ENCODE data around the gene STXBP6.
A peak's percentile ranks its signal among the peaks of the same experiment; 100 is the strongest.

Gene STXBP6

GRCh38 chr14:24992624-24993360 lies 57.2 kb downstream of the STXBP6 start:
- no peak for TF ChIP-seq CTCF (IDR thresholded peaks at IDR 0.05; ENCODE audit: unreplicated experiment in 3 of 3)
- H3K27me3 Mint-ChIP-seq (ENCODE audit: low read depth), result no peaks in the 10 kb centered on the region
- H3K36me3 Mint-ChIP-seq (ENCODE audit: low read depth), result no peaks in the 10 kb centered on the region
- H3K9me3 Mint-ChIP-seq, result no peaks in the 10 kb centered on the region
- H3K27ac Mint-ChIP-seq, result no peak overlapping the region
- no peaks in the 10 kb centered on the region for H3K4me1 Mint-ChIP-seq
- no peak overlapping the region for H3K4me3 Mint-ChIP-seq

GRCh38 chr14:24991821-24992220 lies 58.1 kb downstream of the STXBP6 start:
- no peak for TF ChIP-seq CTCF (IDR thresholded peaks at IDR 0.05; ENCODE audit: unreplicated experiment in 3 of 3)

GRCh38 chr14:24991288-24991687 lies 58.7 kb downstream of the STXBP6 start:
- H3K27ac Mint-ChIP-seq, result no peak overlapping the region
- no peaks in the 10 kb centered on the region for H3K4me1 Mint-ChIP-seq
- no peak overlapping the region for H3K4me3 Mint-ChIP-seq
- H3K36me3 Mint-ChIP-seq (ENCODE audit: low read depth), result no peaks in the 10 kb centered on the region
- no peak for TF ChIP-seq CTCF (IDR thresholded peaks at IDR 0.05; ENCODE audit: unreplicated experiment in 3 of 3)
- H3K27me3 Mint-ChIP-seq (ENCODE audit: low read depth), result no peaks in the 10 kb centered on the region
- H3K9me3 Mint-ChIP-seq, result no peaks in the 10 kb centered on the region

More at GRCh38 chr14:24991821-24992220, 58.1 kb downstream of the STXBP6 start:
- no peaks in the 10 kb centered on the region for H3K9me3 Mint-ChIP-seq
- no peak overlapping the region for H3K27ac Mint-ChIP-seq
- H3K36me3 Mint-ChIP-seq (ENCODE audit: low read depth), result no peaks in the 10 kb centered on the region
- H3K4me1 Mint-ChIP-seq, result no peaks in the 10 kb centered on the region
- no peaks in the 10 kb centered on the region for H3K27me3 Mint-ChIP-seq (ENCODE audit: low read depth)
- no peak overlapping the region for H3K4me3 Mint-ChIP-seq

GRCh38 chr14:24990773-24991172 lies 59.2 kb downstream of the STXBP6 start:
- Mint-ChIP-seq H3K4me3 (no peak overlapping the region), H3K27ac (no peak overlapping the region)

GRCh38 chr14:24990050-24990449 lies 59.9 kb downstream of the STXBP6 start:
- peaks cover 11% of the 10 kb centered on the region for H3K4me1 Mint-ChIP-seq
- TF ChIP-seq CTCF (IDR thresholded peaks at IDR 0.05; ENCODE audit: unreplicated experiment in 3 of 3), result no peak
- H3K9me3 Mint-ChIP-seq, result no peaks in the 10 kb centered on the region
- H3K36me3 Mint-ChIP-seq (ENCODE audit: low read depth), result no peaks in the 10 kb centered on the region
- H3K4me3 Mint-ChIP-seq, result no peak overlapping the region
- H3K27me3 Mint-ChIP-seq (ENCODE audit: low read depth), result no peaks in the 10 kb centered on the region
- peak overlapping the region in 1 of 3 experiments; percentile 20 for H3K27ac Mint-ChIP-seq

More at GRCh38 chr14:24990773-24991172, 59.2 kb downstream of the STXBP6 start:
- H3K27me3 Mint-ChIP-seq (ENCODE audit: low read depth), result no peaks in the 10 kb centered on the region
- H3K36me3 Mint-ChIP-seq (ENCODE audit: low read depth), result no peaks in the 10 kb centered on the region
- no peak for TF ChIP-seq CTCF (IDR thresholded peaks at IDR 0.05; ENCODE audit: unreplicated experiment in 3 of 3)
- H3K9me3 Mint-ChIP-seq, result no peaks in the 10 kb centered on the region
- H3K4me1 Mint-ChIP-seq, result peaks cover 4% of the 10 kb centered on the region

GRCh38 chr14:24988760-24989159 lies 61.2 kb downstream of the STXBP6 start:
- H3K27ac Mint-ChIP-seq, result no peak overlapping the region
- TF ChIP-seq CTCF (IDR thresholded peaks at IDR 0.05; ENCODE audit: unreplicated experiment in 3 of 3), result no peak
- no peaks in the 10 kb centered on the region for H3K36me3 Mint-ChIP-seq (ENCODE audit: low read depth)
- no peak overlapping the region for H3K4me3 Mint-ChIP-seq
- H3K9me3 Mint-ChIP-seq, result no peaks in the 10 kb centered on the region
- no peaks in the 10 kb centered on the region for H3K27me3 Mint-ChIP-seq (ENCODE audit: low read depth)
- peaks cover 21% of the 10 kb centered on the region for H3K4me1 Mint-ChIP-seq
